GM18526 (cell line): ENCODE data around the gene CBFA2T3.

Source experiments
- POLR2A ChIP-seq: IDR thresholded peaks from 3 replicates; pipeline ENCODE4 v1.6.1; 2011; ENCODE audit not compliant: insufficient read length; ENCODE audit errors: extremely low read depth

The CBFA2T3 gene

GRCh38 chr16:88989852-88990547, 13.0 kb upstream of the CBFA2T3 start:
- no peak for TF ChIP-seq POLR2A

GRCh38 chr16:88988980-88989811, 12.2 kb upstream of the CBFA2T3 start:
- TF ChIP-seq POLR2A: no peak

- TF ChIP-seq POLR2A: no peak
Observed at GRCh38 chr16:88985521-88985920, 8.5 kb upstream of the CBFA2T3 start.

- TF ChIP-seq POLR2A: no peak
Observed at GRCh38 chr16:88983771-88984687, 7.0 kb upstream of the CBFA2T3 start.

GRCh38 chr16:88983165-88983564, 6.2 kb upstream of the CBFA2T3 start:
- TF ChIP-seq POLR2A: no peak

GRCh38 chr16:88982286-88983084, 5.5 kb upstream of the CBFA2T3 start:
- TF ChIP-seq POLR2A: no peak

GRCh38 chr16:88979353-88980015, 2.5 kb upstream of the CBFA2T3 start:
- TF ChIP-seq POLR2A: no peak

- TF ChIP-seq POLR2A: peak; percentile 48
Observed at GRCh38 chr16:88978608-88979346, 1.8 kb upstream of the CBFA2T3 start.

GRCh38 chr16:88977812-88978607, 1.0 kb upstream of the CBFA2T3 start:
- TF ChIP-seq POLR2A: no peak

- no peak for TF ChIP-seq POLR2A
Observed at GRCh38 chr16:88976366-88977017, 515 bp downstream of the CBFA2T3 start.

- TF ChIP-seq POLR2A: peak; percentile 5
Observed at GRCh38 chr16:88975511-88976061, 1.4 kb downstream of the CBFA2T3 start.

GRCh38 chr16:88974916-88975215, 2.1 kb downstream of the CBFA2T3 start:
- TF ChIP-seq POLR2A: no peak
